GM08714 (cell line): ENCODE data around the gene TMEM260.
"Not testable (repeated sequence)": the region's sequence is repeated elsewhere in the genome, so short reads cannot be mapped to it uniquely, and the experiment has no call there.

Experiments
- H3K4me3 ChIP-seq: fragments of 200-500 bp; sonication (Bioruptor generic); 2 replicates; pipeline ENCODE4 v1.5.1; 2014; ENCODE audit warnings: mild to moderate bottlenecking, low read length, inconsistent platforms
- ZNF274 ChIP-seq: IDR thresholded peaks from 2 replicates; pipeline ENCODE4 v1.6.1; 2012; ENCODE audit warnings: mild to moderate bottlenecking, low read depth, low read length

TMEM260 gene

DNA sequence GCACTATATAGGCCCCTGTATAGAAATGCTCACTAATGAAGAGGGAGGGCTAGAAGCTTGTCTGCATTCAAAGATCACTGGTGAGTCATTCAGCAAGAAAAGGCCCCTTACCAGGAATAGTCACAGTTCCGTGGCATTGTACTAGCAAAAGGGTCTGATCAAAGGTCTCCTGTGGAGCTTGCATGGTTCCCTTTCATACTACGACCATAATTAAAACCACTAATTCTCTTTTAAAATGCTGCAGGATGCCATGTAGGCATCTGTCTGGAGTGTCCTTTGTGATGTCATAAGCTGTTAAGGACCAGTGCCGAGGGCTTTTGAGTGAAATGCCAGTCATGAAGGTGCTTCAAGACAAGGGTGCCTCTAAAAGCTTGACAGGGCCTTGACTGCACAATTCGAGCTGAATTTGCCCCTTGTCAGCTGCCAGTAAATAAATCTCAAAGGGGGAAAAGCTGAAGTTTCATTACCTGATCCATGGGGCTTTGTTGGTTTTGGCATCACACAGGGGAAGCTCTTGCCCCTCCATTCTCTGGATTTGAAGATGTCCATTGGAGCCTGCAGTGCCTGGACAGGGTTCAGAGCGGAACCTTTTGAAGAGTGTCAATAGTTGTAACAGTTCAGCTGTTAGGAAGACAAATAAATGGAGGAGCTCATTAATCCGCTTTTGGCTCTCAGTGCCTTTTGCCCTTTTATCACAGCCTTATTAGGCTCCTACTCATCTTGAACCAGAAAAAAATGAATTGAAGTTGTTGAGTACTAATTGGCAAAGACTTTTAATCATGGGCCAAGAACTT is 69.1 kb downstream of the TMEM260 start:
- TF ChIP-seq ZNF274: no peak
- H3K4me3 ChIP-seq: no peak overlapping the region

- no peak for TF ChIP-seq ZNF274
These were observed 69.8 kb downstream of the TMEM260 start for GRCh38 chr14:56649382-56649781.

GRCh38 chr14:56650048-56650447 is 70.5 kb downstream of the TMEM260 start:
- H3K4me3 ChIP-seq: no peak overlapping the region
- TF ChIP-seq ZNF274: no peak

More at GRCh38 chr14:56649382-56649781, 69.8 kb downstream of the TMEM260 start:
- no peak overlapping the region for H3K4me3 ChIP-seq

- TF ChIP-seq ZNF274: no peak
- no peak overlapping the region for H3K4me3 ChIP-seq
These were observed 71.4 kb downstream of the TMEM260 start for GRCh38 chr14:56650979-56651378.

DNA sequence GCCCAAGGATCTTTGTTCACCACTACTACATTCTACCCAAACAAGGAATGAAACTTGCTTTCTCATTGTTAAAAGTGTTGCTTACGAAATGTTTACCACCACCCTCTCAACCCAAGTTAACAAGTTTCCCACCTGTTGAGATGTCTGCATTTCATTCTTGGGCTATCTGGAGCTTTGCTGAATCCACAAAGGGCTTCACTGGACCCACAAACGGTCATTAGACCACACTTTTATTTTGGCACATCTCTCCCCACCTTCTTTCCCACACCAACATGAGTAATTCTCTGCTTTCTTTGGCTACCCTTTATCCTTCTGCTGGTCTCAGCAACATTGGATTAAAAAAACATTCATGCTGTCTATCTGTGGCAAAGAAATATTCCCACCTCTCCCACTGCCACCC is 78.0 kb downstream of the TMEM260 start:
- TF ChIP-seq ZNF274: no peak
- H3K4me3 ChIP-seq: no peak overlapping the region

GRCh38 chr14:56659378-56659777 is 79.8 kb downstream of the TMEM260 start:
- H3K4me3 ChIP-seq: no peak overlapping the region
- no peak for TF ChIP-seq ZNF274

DNA sequence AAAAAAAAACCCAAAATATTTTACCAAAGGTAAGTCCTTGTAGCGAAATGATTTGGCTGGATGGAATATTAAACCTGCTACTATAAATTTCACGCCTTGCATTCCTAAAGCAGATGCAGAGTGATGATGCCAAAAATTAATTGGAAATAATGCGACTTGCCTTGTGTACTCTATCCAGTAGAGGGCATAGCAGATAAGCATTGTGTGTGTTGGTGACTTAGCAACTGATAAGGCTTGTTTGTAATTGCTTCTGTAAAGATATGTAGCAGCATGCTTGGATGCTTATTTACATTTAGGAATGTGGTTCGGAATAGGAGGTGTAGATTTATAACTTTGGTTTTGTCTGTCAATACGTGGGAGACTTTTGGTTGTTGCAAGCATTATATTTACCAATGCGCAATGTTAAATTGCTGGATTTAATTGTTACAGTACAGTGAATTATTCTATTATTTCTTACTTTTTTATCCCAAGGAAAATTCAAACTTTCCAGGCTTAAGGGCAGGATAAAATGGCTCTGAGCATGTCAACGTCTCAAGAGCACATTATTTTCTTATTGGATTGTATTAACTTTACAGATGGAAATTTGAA is 80.5 kb downstream of the TMEM260 start:
- no peak overlapping the region for H3K4me3 ChIP-seq
- no peak for TF ChIP-seq ZNF274

GRCh38 chr14:56660677-56661389 is 81.2 kb downstream of the TMEM260 start:
- no peak for TF ChIP-seq ZNF274
- no peak overlapping the region for H3K4me3 ChIP-seq

GRCh38 chr14:56661478-56661877 is 81.9 kb downstream of the TMEM260 start:
- TF ChIP-seq ZNF274: no peak
- H3K4me3 ChIP-seq: no peak overlapping the region

DNA sequence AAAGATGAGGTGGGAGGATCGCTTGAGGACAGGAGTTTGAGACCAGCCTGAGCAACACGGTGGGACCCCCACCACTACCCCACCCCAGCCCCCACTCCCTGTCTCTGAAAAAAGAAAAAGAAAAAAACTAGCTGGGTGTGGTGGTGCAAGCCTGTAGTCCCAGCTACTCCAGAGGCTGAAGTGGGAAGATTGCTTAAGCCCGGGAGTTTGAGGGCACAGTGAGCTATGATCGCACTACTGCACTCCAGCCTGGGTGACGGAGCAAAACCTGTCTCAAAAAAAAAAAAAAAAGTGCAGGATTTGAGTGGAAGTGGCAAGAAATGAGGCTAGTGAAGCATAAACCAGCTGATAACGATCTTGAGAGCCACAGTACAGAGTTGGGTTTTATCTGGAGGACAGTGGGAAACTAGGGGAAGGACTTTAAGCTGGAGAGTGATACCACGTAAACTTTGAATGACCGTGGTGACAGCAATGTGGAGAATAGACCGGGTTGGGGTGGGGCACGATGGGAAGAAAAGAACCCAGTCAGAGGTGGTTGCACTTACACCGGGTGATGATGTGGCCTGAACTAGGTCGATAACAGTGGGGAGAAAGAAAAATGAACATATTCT is 85.3 kb downstream of the TMEM260 start:
- TF ChIP-seq ZNF274: no peak
- no peak overlapping the region for H3K4me3 ChIP-seq

- no peak overlapping the region for H3K4me3 ChIP-seq
- no peak for TF ChIP-seq ZNF274
These were observed 86.7 kb downstream of the TMEM260 start for GRCh38 chr14:56666294-56666693.

DNA sequence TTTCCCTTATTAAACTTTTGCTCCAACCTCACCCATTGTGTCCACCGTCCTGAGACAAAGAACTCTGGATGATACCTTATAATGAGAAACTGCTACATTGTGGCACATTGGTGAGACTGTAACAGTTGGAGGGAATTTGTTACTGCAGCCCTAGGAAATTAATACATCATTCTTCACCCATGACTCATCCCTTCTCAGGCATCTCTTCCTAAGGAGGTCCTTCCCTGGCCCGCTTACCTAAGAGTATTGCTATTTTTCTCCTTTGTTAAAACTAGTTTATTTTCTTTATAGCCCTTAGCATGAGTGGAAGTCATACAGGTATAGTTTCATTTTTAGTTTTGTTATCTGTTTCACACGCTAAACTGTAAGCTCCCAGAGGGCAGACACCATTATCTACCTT is 87.1 kb downstream of the TMEM260 start:
- TF ChIP-seq ZNF274: no peak
- H3K4me3 ChIP-seq: no peak overlapping the region

- H3K4me3 ChIP-seq: not testable (repeated sequence)
These were observed 87.7 kb downstream of the TMEM260 start for GRCh38 chr14:56667290-56667689.

- TF ChIP-seq ZNF274: no peak
- no peak overlapping the region for H3K4me3 ChIP-seq
These were observed 96.4 kb downstream of the TMEM260 start for GRCh38 chr14:56676042-56676441.

DNA sequence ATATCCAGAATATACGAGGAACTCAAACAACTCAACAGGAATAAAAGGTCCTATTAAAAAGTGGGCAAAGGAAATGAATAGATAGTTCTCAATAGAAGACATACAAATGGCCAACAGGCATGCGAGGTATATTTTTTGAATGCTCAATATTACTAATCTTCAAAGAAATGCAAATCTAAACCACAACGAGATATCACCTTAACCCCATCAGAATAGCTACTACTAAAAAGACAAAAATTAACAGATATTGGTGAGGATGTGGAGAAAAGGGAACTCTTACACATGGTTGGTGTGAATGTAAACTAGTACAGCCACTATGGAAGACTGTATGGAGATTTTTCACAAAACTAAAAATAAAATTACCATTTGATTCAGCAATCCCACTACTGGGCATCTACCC is 99.2 kb downstream of the TMEM260 start:
- TF ChIP-seq ZNF274: no peak
- no peak overlapping the region for H3K4me3 ChIP-seq

DNA sequence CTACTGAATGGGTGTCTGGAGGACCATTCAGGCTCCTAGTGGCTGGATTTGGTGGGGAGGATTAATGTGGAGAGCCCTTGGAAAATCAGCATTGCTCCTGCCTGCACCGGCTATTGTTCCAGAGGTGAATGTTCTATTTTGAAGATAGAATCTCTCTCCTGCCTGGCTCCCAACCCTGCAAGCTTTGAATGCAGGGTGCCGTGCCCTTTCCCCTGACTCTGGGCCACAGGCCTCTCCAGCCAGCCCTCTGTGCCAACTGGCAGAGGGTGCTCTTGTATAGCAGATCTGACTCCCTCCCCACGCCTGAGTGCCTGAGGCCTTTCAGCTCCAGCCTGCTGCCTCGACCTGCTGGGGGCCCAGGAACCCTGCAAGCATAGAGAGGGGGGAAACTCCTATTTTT is 106.8 kb downstream of the TMEM260 start:
- TF ChIP-seq ZNF274: no peak
- H3K4me3 ChIP-seq: no peak overlapping the region
